22Rv1 (cell line): ENCODE results near the gene TRIM3.

Experiments
- H3K27ac ChIP-seq: fragments of 450-650 bp; 2 replicates; pipeline ENCODE4 v1.5.1; 2017
- ZFX ChIP-seq: fragments of 450-650 bp; IDR thresholded peaks from 2 replicates; pipeline ENCODE4 v1.6.1; 2017; ENCODE audit warnings: antibody characterized with exemption, borderline replicate concordance
- TF ChIP-seq, protein P1 (sequence below): fragments of 450-650 bp; IDR thresholded peaks from 2 replicates; pipeline ENCODE4 v1.5.1; 2017; ENCODE audit warnings: mild to moderate bottlenecking

Gene TRIM3

DNA sequence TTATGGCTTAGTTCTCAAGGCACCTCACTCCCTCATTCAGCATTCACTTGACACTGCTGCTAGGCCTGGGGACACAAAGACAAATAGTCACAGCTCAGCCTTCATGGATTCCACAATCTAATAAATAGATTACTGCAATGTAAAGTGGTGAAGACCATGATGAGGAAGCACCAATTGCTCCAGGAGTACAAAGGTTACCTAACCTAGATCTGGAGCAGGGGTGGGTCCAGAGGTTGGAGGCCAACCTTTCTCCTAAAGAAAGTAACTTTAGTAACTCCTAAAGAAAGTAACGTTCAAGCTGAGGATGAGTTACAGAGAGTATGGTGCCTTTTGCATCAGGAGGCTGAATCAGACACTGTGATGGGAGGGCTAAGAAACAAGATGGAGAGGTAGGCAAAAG, 4.1 kb downstream of the TRIM3 start:
- H3K27ac ChIP-seq: peak overlapping the region; percentile 100
- TF ChIP-seq, protein P1, sequence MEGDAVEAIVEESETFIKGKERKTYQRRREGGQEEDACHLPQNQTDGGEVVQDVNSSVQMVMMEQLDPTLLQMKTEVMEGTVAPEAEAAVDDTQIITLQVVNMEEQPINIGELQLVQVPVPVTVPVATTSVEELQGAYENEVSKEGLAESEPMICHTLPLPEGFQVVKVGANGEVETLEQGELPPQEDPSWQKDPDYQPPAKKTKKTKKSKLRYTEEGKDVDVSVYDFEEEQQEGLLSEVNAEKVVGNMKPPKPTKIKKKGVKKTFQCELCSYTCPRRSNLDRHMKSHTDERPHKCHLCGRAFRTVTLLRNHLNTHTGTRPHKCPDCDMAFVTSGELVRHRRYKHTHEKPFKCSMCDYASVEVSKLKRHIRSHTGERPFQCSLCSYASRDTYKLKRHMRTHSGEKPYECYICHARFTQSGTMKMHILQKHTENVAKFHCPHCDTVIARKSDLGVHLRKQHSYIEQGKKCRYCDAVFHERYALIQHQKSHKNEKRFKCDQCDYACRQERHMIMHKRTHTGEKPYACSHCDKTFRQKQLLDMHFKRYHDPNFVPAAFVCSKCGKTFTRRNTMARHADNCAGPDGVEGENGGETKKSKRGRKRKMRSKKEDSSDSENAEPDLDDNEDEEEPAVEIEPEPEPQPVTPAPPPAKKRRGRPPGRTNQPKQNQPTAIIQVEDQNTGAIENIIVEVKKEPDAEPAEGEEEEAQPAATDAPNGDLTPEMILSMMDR: no peak
- TF ChIP-seq ZFX: no peak

DNA sequence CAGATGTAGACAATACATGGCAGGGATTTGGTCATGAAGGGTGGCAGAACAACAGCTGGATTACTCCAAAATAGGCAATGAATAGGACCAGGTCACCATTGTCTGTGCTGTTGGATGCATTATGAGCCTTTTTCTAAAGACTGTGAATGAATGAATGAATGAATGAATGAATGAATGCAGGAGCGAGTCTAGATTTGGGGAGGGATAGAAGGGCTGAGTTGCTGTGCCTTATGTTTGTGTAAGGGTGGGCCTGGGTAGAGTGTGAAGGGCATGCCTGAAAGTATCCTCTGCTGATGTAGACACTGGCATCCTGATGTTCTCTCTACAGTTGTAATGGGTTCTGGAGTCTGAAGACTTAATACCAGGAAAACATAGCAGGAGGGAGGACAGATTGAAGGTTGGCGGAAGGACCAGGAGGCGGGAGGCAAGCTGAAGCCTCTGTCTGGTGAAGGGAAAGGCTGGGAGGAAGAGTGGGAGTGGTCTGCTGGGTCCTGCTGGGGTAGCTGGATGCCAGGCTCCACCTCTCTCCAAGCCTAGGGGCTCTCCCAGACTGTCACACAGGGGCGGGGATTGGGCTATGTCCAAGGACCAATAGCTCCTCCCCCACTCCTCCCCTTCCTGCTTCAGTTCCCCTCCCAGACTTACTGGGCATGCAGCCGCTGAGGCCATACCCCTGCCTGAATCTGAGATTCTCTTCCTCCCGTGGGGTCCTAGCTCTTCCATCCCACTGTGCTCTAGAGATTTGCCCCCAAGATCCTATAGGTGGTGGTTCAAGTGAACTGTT, 4.8 kb downstream of the TRIM3 start:
- H3K27ac ChIP-seq: peak overlapping the region; percentile 100
- no peak for TF ChIP-seq ZFX
- TF ChIP-seq, protein P1: no peak

DNA sequence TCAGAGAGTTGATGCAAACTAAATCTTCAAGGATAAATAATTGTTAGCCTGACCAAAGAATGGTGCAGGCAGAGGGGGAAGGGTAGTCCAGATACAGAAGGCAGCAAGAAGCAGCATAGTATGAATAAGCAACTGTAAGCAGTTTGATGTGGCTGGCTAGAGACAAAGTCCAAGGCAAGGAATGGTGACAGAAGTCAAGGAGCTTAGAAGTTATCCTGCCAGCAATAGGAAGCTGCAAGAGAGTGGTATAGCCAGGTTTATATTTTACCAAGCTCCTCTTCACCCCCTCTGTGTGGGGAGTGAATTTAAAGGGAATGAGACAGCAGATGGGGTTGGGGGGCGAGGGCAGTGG, 14.7 kb downstream of the TRIM3 start:
- TF ChIP-seq ZFX: no peak
- TF ChIP-seq, protein P1: no peak

DNA sequence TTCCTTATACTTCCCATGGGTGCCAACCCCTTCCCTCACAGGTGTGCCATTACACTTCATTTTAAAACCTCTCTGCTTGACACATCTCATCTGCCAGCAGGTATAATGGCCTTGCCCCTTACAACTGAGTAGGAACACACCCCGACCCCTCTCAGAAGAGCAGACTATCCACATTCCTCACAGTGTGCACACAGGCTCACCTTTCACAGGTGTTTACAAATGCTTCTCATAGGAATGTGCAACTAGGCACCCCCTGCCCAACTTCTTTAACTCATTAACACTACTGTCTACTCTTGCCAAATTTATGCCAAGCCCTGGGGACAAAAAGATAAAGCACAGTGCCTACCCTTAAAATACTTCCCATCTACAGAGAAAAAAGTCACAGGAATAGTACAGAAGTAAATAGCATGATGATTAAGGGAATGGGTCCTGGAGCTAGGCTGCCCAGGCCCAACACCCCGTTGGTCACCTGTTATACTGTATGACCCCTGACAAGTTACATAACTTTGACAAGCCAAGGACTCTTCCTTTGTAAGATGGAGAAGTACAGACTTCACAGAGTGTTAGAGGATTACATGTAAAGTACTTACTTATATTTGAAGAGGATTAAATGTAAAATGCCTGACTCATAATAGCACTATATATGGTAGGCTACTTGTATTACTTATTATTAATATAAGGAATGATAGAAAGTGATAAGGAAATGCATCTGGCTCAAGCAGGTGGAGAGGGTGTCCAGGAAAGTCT, 15.2 kb downstream of the TRIM3 start:
- no peak for TF ChIP-seq ZFX
- TF ChIP-seq, protein P1: no peak
- H3K27ac ChIP-seq: no peak overlapping the region

More for the DNA sequence above, 14.7 kb downstream of the TRIM3 start:
- H3K27ac ChIP-seq: 0 out of 2 replicates have a peak overlapping the region, but pooled peaks have one; percentile 13

DNA sequence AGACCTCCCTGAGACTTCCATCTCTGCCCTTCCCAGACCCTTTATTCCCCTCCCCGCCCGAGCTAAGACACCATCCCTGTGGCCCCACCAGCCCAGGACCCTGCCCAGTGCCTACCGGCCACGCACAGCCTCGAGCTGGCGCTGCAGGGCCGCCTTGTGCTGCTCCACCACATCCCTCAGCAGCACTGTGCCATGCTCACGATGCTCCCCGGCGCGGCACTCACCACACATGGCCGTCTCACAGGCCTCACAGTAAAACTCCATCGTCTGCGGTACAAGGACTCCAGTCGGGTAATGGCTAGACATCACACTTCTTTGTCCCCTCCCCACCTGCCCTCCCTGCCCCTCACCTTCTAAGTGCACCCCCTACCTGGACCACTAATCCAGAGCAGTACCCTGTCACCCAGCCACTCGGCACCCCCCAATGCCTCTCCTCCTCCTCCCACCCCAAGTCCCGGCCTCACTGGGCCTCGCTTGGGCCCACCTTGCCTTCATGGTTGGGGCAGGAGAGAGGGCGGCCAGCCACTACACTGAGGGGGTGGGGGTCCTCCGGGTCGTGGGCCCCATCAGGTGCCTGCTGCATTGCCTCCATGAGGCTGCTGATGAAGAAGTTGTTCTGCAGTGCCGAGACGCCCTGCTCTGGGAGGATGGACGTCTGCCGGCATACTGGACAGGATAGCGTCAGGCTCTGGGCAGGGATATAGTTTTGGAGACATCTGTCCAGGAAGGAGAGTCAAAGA, 16.0 kb downstream of the TRIM3 start:
- no peak overlapping the region for H3K27ac ChIP-seq
- TF ChIP-seq ZFX: no peak

DNA sequence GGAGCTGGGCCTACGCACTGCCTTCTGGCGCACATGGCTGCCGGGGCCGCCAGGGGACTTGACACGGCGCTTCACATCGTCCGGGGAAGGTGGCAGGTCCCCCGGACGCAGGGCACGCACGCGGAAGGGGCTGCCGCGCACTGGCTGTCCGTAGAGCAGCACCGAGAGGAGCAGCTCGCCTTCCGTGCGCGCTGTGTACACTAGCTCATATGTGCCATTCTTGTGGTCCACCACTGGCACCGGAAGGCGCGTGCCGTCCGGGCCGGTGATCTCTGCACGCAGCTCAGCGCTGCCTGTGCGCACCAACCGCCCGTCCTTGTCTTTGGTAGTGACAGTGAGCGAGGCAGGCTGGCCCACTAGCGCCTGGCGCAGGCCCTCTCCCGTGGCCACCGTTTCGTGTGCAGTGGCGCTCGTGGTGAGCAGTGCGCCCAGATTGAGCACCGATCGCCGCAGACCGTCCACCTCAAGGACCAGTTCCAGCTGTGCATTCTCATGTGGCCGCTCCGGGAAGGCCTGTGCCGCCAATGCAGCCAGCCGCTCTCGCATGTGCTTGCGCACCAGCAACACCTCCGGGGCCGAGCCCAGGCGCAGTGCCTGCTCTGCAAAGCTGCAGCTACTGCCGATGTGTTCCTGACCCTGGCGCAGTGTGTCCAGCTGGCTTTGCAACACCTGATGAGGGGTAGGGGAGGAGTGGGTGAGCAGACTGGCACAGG, 17.2 kb downstream of the TRIM3 start:
- TF ChIP-seq ZFX: no peak
- TF ChIP-seq, protein P1: no peak

DNA sequence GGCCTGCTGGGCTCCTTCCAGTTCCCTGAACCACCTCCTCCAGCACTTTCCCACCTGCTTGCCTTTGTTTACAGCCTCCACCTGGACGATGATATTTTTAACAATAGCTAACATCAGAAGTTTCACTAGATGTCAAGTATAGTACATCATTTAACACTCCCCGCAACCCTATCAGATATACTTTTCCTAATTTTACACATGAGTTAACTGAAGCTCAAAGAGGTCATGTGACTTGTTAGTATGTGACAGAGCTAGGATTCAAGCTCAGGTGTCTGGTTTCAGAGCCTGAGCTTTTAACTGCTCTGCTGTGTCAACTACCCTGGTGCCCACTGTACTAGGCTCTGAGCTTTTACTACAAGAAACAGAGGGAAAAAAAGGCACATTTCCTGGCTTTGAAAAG, 18.7 kb downstream of the TRIM3 start:
- no peak for TF ChIP-seq ZFX
- TF ChIP-seq, protein P1: no peak
- peak overlapping the region; percentile 1; the same call in 1 of the 2 replicates for H3K27ac ChIP-seq

More for the DNA sequence above, 17.2 kb downstream of the TRIM3 start:
- no peak overlapping the region for H3K27ac ChIP-seq
